ENCODE data around the gene POLDIP3.

POLDIP3 gene

DNA sequence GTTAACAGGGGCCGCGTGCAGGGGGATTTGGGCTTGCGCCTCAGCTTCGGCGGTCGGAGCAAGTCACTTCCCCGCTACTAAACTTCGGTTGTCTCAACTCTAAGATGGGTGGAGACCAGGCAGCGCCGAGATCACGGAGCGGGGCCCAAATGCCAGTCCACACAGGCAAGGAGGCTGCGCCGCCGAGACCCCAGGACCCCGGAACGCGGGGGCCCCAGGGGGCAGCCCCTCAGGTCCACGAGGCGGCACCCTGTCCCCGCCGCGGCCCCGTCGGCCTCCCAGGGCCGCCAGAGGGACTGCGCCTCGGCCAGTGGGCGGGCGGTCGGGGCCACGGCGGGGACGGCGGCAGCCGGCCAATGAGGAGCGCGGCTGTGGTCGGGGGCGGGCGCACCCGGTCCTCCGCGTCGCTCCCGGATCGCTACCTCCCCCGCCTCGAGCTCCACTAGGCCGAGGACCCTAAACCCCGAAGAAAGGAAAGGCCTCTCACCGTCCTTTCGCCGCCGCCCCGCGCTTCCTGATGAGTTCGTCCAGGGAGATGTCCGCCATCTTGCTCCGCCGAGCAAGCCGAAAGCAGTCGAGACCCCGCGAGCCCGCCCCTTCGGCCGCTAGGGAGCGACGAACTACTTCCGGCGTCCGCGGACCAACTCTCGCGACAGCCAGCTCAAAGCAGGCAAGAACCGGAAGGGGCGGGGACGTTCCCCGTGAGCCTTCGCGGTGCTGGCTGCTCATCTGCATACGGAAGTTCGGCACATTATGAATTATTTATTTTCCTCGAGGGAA, at the start of gene POLDIP3:
TSS of gene POLDIP3 (minus strand) at position 572 of the 780 bp plus-strand sequence. CDS start at position 546, 26 bp downstream.
- Mint-ChIP-seq H3K27ac (peak within 1 kb of the TSS; percentile 99), H3K9me3 (no peaks in the 10 kb centered on the region), H3K4me3 (peak within 1 kb of the TSS; percentile 92), H3K4me1 (ENCODE audit: low read depth) (peaks cover 57% of the 10 kb centered on the region), H3K36me3 (ENCODE audit: low read depth) (peaks cover 32% of the 10 kb centered on the region), H3K27me3 (peaks cover 3% of the 10 kb centered on the region)

- Mint-ChIP-seq H3K27ac (no peak overlapping the region), H3K4me3 (peak overlapping the region; percentile 57), H3K9me3 (no peaks in the 10 kb centered on the region), H3K27me3 (peaks cover 5% of the 10 kb centered on the region), H3K36me3 (ENCODE audit: low read depth) (no peaks in the 10 kb centered on the region), H3K4me1 (ENCODE audit: low read depth) (peaks cover 9% of the 10 kb centered on the region)
Observed at GRCh38 chr22:42661985-42662831, 47.5 kb upstream of the POLDIP3 start.

DNA sequence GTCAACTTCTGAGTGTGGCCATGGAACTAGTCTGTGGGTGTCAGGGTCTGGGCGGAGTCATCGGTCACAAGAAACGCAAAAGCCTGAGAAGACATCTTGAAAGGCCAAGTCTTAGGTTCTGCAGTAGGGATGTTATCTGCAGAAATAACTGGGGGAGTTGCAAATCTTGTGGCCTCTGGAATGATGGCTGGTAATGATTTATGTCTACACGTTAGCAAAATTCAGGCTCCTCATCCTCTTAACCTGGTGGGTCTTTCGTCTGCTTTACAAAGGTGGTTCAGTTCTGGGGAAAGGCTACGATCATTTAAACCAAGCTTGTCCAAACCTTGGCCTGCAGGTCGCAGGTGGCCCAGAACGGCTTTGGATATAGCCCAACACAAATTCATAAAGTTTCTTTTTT, 41.9 kb upstream of the POLDIP3 start:
- no peak overlapping the region for H3K27ac Mint-ChIP-seq
- no peaks in the 10 kb centered on the region for H3K36me3 Mint-ChIP-seq (ENCODE audit: low read depth)
- H3K4me1 Mint-ChIP-seq (ENCODE audit: low read depth) = peaks cover 5% of the 10 kb centered on the region
- H3K27me3 Mint-ChIP-seq = no peaks in the 10 kb centered on the region
- no peaks in the 10 kb centered on the region for H3K9me3 Mint-ChIP-seq
- no peak overlapping the region for H3K4me3 Mint-ChIP-seq

GRCh38 chr22:42655693-42656092, 41.0 kb upstream of the POLDIP3 start:
- peaks cover 5% of the 10 kb centered on the region for H3K4me1 Mint-ChIP-seq (ENCODE audit: low read depth)
- no peak overlapping the region for H3K27ac Mint-ChIP-seq
- no peaks in the 10 kb centered on the region for H3K36me3 Mint-ChIP-seq (ENCODE audit: low read depth)
- no peaks in the 10 kb centered on the region for H3K9me3 Mint-ChIP-seq
- no peaks in the 10 kb centered on the region for H3K27me3 Mint-ChIP-seq
- H3K4me3 Mint-ChIP-seq = no peak overlapping the region

GRCh38 chr22:42654436-42655073, 39.9 kb upstream of the POLDIP3 start:
- no peaks in the 10 kb centered on the region for H3K36me3 Mint-ChIP-seq (ENCODE audit: low read depth)
- no peaks in the 10 kb centered on the region for H3K27me3 Mint-ChIP-seq
- peaks cover 5% of the 10 kb centered on the region for H3K4me1 Mint-ChIP-seq (ENCODE audit: low read depth)
- no peaks in the 10 kb centered on the region for H3K9me3 Mint-ChIP-seq
- no peak overlapping the region for H3K4me3 Mint-ChIP-seq
- H3K27ac Mint-ChIP-seq = no peak overlapping the region

GRCh38 chr22:42653999-42654398, 39.3 kb upstream of the POLDIP3 start:
- H3K36me3 Mint-ChIP-seq (ENCODE audit: low read depth) = no peaks in the 10 kb centered on the region
- no peak overlapping the region for H3K27ac Mint-ChIP-seq
- H3K9me3 Mint-ChIP-seq = no peaks in the 10 kb centered on the region

GRCh38 chr22:42651134-42651533, 36.5 kb upstream of the POLDIP3 start:
- no peak overlapping the region for H3K27ac Mint-ChIP-seq
- peak overlapping the region; percentile 26 for H3K4me3 Mint-ChIP-seq
- H3K36me3 Mint-ChIP-seq (ENCODE audit: low read depth) = peaks cover 4% of the 10 kb centered on the region
- H3K9me3 Mint-ChIP-seq = no peaks in the 10 kb centered on the region
- peaks cover 21% of the 10 kb centered on the region for H3K4me1 Mint-ChIP-seq (ENCODE audit: low read depth)
- H3K27me3 Mint-ChIP-seq = no peaks in the 10 kb centered on the region

More at GRCh38 chr22:42653999-42654398, 39.3 kb upstream of the POLDIP3 start:
- H3K27me3 Mint-ChIP-seq = no peaks in the 10 kb centered on the region
- H3K4me3 Mint-ChIP-seq = no peak overlapping the region
- H3K4me1 Mint-ChIP-seq (ENCODE audit: low read depth) = peaks cover 5% of the 10 kb centered on the region

GRCh38 chr22:42649246-42650099, 34.8 kb upstream of the POLDIP3 start, which contains the start of gene CYB5R3:
CYB5R3 (minus strand) TSS chr22:42649392; CDS start chr22:42649315, 77 bp downstream.
- H3K9me3 Mint-ChIP-seq = no peaks in the 10 kb centered on the region
- peaks cover 36% of the 10 kb centered on the region for H3K4me1 Mint-ChIP-seq (ENCODE audit: low read depth)

DNA sequence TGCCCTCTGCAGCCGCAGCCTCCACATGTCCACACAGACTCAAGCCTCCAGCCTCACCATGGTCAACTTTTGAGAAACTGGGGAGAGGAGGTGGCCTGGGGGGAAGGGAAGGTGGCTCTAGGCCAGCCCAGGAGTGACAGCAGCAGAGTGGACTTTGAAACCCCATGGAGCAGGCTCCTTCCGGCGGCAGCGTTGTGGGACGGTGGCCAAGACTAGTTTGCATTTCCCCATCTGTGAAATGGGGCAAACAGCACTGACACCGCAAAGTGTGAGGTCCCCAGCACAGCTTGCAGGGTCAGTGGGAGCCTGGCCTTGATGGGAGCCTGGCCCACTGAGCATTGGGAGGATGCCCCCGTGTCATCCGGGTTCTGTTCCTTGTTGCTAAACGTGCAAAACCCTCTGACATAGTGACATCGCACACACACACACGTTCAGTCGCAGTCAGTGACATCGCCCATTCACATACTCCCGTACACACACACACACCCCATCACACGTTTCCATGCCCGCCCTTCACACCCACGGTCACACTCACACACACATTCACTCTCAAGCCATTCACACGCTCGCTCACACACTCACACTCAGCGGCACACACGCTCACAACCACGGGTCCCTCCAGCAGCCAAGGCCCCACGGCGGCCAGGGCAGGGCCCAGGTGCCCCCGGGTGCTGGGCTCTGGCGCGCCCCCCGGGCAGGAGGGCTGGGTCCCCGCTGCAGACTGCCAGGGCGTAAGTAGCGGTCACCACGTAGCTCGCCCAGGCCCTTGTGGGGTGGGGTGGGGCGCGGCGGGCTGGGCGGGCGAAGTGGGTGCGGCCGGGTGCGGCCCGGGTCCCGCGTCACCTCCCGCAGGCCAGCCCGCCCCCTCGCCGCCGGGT, 33.9 kb upstream of the POLDIP3 start:
- H3K4me1 Mint-ChIP-seq (ENCODE audit: low read depth) = peaks cover 41% of the 10 kb centered on the region
- H3K4me3 Mint-ChIP-seq = peak overlapping the region; percentile 95
- no peaks in the 10 kb centered on the region for H3K9me3 Mint-ChIP-seq

More at GRCh38 chr22:42649246-42650099, 34.8 kb upstream of the POLDIP3 start, which contains the start of gene CYB5R3:
- Mint-ChIP-seq H3K36me3 (ENCODE audit: low read depth) (peaks cover 4% of the 10 kb centered on the region), H3K27me3 (no peaks in the 10 kb centered on the region), H3K4me3 (peak within 1 kb of the TSS; percentile 95), H3K27ac (peak within 1 kb of the TSS; percentile 95)

DNA sequence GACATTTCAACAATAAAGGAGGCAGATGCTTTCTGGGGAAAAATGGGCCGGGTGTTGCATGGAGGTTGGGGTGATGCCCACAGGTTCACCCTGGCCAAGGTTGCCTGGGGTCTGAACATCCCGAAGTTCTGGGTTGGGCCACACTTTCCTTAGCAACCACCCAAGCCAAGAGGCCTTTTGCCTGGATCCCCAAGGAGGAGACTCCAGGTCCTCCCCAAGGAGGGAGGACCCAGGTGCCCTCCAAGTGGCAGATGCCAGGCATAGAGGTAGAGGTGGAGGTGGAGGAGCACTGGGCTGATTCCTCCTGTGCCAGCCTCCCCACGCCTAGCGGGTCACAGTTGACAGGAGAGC, 33.3 kb upstream of the POLDIP3 start:
- Mint-ChIP-seq H3K36me3 (ENCODE audit: low read depth) (peaks cover 4% of the 10 kb centered on the region), H3K4me3 (peak overlapping the region; percentile 95), H3K9me3 (no peaks in the 10 kb centered on the region), H3K27ac (peak overlapping the region; percentile 34), H3K4me1 (ENCODE audit: low read depth) (peaks cover 41% of the 10 kb centered on the region), H3K27me3 (no peaks in the 10 kb centered on the region)

More for the DNA sequence above, 33.9 kb upstream of the POLDIP3 start:
- Mint-ChIP-seq H3K27ac (peak overlapping the region; percentile 95), H3K27me3 (no peaks in the 10 kb centered on the region), H3K36me3 (ENCODE audit: low read depth) (peaks cover 4% of the 10 kb centered on the region)

DNA sequence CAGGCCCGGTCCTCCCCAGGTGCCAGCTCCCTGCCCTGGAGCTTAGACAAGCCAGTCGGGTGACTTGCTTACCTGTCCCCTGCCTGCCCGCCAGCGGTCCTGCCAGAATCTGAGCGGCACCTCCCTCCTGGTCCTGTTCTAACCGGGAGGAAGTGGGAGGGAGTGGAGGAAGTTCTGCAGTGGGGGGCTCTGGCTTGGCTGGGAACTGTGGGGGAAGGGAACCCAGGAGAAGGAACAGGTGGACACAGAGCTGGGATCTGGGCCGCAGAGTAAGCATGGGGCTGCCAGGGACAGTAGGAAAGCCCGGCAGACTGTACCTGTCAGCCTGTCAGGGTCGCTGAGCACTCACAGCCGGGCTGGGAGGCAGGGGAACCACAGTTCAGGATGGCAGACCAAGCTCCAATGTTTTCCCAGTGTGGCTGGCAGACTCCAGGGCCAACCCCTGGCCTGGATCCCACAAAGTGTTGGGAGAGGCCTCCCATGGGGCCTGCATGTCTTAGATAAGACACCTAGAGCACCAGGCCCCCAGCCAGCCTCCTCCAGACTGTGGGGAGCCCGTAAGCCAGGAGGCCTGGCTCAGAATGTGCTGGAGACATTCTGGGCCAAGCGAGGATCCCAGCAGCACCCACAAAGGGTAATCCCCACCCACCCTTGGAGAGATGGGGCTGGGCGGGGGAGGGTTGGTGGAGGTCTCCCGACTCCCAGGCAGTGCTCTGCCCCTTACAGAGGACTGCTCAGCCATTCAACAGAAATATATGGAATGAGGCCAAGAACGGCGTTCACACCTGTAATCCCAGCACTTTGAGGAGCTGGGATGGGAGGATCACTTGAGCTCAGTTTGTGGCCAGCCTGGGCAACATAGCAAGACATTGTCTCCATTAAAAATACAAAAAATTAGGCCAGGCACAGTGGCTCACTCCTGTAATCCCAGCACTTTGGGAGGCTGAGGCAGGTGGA, 32.2 kb upstream of the POLDIP3 start:
- Mint-ChIP-seq H3K36me3 (ENCODE audit: low read depth) (peaks cover 4% of the 10 kb centered on the region), H3K27me3 (no peaks in the 10 kb centered on the region), H3K27ac (no peak overlapping the region), H3K4me1 (ENCODE audit: low read depth) (peaks cover 41% of the 10 kb centered on the region), H3K9me3 (no peaks in the 10 kb centered on the region), H3K4me3 (peak overlapping the region; percentile 95)

DNA sequence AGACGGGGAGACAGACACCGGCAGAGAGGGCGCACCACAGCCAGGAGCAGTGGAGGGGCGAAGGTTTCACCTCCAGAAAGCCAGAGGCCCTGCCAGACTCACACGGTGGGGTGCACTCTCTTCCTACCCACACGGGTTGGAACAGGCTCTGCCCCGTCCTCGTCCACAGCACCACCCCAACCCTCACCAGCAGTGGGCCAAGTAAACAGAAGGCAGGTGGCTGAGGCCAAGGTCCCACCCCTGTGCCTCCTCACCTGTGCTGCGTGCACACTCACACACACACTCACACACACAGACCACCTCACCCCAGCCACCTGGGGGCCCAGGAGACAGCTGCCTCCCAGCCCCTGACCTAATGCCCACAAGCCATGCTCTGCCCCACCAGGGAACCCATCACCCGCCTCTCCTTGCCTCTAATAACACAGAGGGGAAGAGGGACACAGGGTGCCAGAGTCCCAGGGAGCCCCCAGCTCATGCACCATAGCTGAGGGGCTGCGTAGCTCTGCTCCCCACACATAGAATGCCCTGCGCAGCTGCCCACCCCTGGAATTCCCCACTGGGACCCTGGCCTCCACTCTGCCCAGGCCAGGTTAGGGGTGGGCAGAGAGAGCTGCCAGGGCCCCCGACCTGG, 31.4 kb upstream of the POLDIP3 start:
- Mint-ChIP-seq H3K27ac (peak overlapping the region; percentile 52), H3K4me1 (ENCODE audit: low read depth) (peaks cover 41% of the 10 kb centered on the region)

More for the DNA sequence above, 31.4 kb upstream of the POLDIP3 start:
- peaks cover 4% of the 10 kb centered on the region for H3K36me3 Mint-ChIP-seq (ENCODE audit: low read depth)
- H3K27me3 Mint-ChIP-seq = no peaks in the 10 kb centered on the region
- H3K4me3 Mint-ChIP-seq = no peak overlapping the region
- no peaks in the 10 kb centered on the region for H3K9me3 Mint-ChIP-seq

Measured in stimulated activated naive CD8-positive, alpha-beta T cell treated with anti-CD3 and anti-CD28 coated beads, Interleukin-15, Interleukin-2, amounts not matched to agents 100 ng/mL and 50 ng/mL, for 24 hours (primary cell).